ENCODE measurements around the gene SPRY1. TPM values are rescaled to one million over a fixed set of nuclear protein-coding genes. Genes with fewer than 3 reads are reported as not detected.

The SPRY1 gene
- total RNA-seq, 1 experiment from 2014 or later, result 76.3 TPM

DNA sequence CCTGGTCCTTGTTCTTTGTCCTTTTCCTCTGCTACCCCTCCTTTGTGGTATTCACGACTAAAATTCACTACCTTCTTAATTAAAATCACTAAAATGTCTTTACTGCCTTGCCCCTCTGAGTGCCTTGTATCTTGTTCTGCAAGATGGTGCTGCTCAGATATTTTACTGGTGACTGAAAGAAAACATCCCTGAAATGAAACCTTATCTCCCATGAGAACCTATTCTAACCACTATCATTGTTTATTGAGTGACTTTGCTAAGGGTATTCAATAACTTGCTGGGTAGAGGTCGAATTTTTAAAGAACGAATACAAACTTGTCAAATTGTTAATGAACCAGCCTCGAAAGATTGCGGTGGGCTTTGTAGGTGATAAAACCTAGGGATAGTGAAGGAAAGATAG is 52.8 kb downstream of the SPRY1 start:
- Histone ChIP-seq H3K4ac (ENCODE audit: low read depth, low read length) (no peak overlapping the region), H4K20me1 (ENCODE audit: control insufficient read depth, insufficient read depth, insufficient read length) (no peaks in the 10 kb centered on the region), H3K56ac (ENCODE audit: insufficient read length, low read depth, low read length) (no peak overlapping the region), H3K18ac (ENCODE audit: insufficient read length, low read depth, low read length) (no peak overlapping the region), H3K79me2 (ENCODE audit: insufficient read depth, low read length) (no peaks in the 10 kb centered on the region), H4K5ac (ENCODE audit: insufficient read length, low read depth, low read length) (no peak overlapping the region), H3K23me2 (ENCODE audit: insufficient read length, low read depth, low read length, poor library complexity, severe bottlenecking) (peaks cover 2% of the 10 kb centered on the region), H3T11ph (ENCODE audit: low read length) (no peak overlapping the region), H2BK15ac (ENCODE audit: low read depth, low read length) (no peak overlapping the region), H2BK120ac (ENCODE audit: low read depth, low read length, poor library complexity, severe bottlenecking) (no peak overlapping the region), H2AK5ac (ENCODE audit: insufficient read length, low read length) (no peak overlapping the region), H3K4me2 (ENCODE audit: insufficient read depth, insufficient read length, low read length) (no peak overlapping the region), H3K79me1 (ENCODE audit: insufficient read depth, low read depth, low read length, poor library complexity, severe bottlenecking) (no peaks in the 10 kb centered on the region), H4K91ac (ENCODE audit: insufficient read length, low read depth, low read length) (no peak overlapping the region), H3K27ac (ENCODE audit: insufficient read length, low read depth, low read length) (no peak overlapping the region), H3K9me3 (ENCODE audit: control insufficient read depth, low read depth, low read length) (no peaks in the 10 kb centered on the region), H2BK5ac (ENCODE audit: insufficient read length, low read length) (no peak overlapping the region), H3K27me3 (ENCODE audit: insufficient read depth, low read length) (no peaks in the 10 kb centered on the region), H3K4me1 (ENCODE audit: insufficient read depth, low read length) (peaks cover 2% of the 10 kb centered on the region; the same call in 1 of the 2 replicates), H3K14ac (ENCODE audit: insufficient read depth, low read length) (no peak overlapping the region), H2BK12ac (ENCODE audit: insufficient read length, low read depth, low read length) (no peak overlapping the region), H3K9ac (ENCODE audit: extremely low read depth, insufficient read length, low read length) (no peak overlapping the region), H3K23ac (ENCODE audit: insufficient read length, low read depth, low read length) (no peak overlapping the region), H2BK20ac (ENCODE audit: low read depth, low read length, poor library complexity, severe bottlenecking) (no peak overlapping the region), H4K8ac (replicated peaks; ENCODE audit: insufficient read length, low read depth, low read length) (no peak overlapping the region), H2AFZ (ENCODE audit: low read length) (no peak overlapping the region)
- H3K4me3 Mint-ChIP-seq, result no peak overlapping the region
- H3K27me3 Mint-ChIP-seq (ENCODE audit: low read depth), result no peaks in the 10 kb centered on the region
- H3K27ac Mint-ChIP-seq, result no peak overlapping the region
- peaks cover 16 to 18% of the 10 kb centered on the region in 2 experiments for H3K4me1 Mint-ChIP-seq
- TF ChIP-seq CTCF (conservative IDR thresholded peaks at IDR 0.05), result no peak
- no CpG with 5 or more reads among the region's 5 CpGs for WGBS (ENCODE audit: extremely low coverage, insufficient read length, low lambda C conversion rate)
- H3K9me3 Mint-ChIP-seq, result no peaks in the 10 kb centered on the region
- no peaks in the 10 kb centered on the region for H3K36me3 Mint-ChIP-seq (ENCODE audit: insufficient read depth in 1 of 3, low read depth in 3 of 3)
- DNase-seq, result no peak

All from H9 (cell line).